SJSA1 (cell line): ENCODE measurements around the gene NCKAP5L. TPM values are rescaled to one million over a fixed set of nuclear protein-coding genes. Genes with fewer than 3 reads are reported as not detected.

ENCODE experiments used
- DNase-seq, 2 experiments: peaks; one replicate each; pipeline ENCODE4 v3.0.0-alpha.2; 2015 to 2020; ENCODE audit warnings: low spot score in 2 of 2, low read depth in 1 of 2
- H3K27ac ChIP-seq: fragments of 250-450 bp; sonication (Bioruptor Pico); 2 replicates; pipeline ENCODE4 v1.5.1; 2020; ENCODE audit warnings: mild to moderate bottlenecking, moderate library complexity
- H3K27me3 ChIP-seq: fragments of 250-450 bp; sonication (Bioruptor Pico); replicated peaks from 2 replicates; pipeline ENCODE4 v1.5.1; 2020; ENCODE audit warnings: mild to moderate bottlenecking, moderate library complexity
- H3K36me3 ChIP-seq: fragments of 250-450 bp; sonication (Bioruptor Pico); 2 replicates; pipeline ENCODE4 v1.5.1; 2020; ENCODE audit warnings: mild to moderate bottlenecking
- H3K4me1 ChIP-seq: fragments of 250-450 bp; sonication (Bioruptor Pico); replicated peaks from 2 replicates; pipeline ENCODE4 v1.6.1; 2021; ENCODE audit warnings: mild to moderate bottlenecking
- H3K4me3 ChIP-seq: fragments of 250-450 bp; sonication (Bioruptor Pico); 2 replicates; pipeline ENCODE4 v1.5.1; 2020; ENCODE audit warnings: mild to moderate bottlenecking
- H3K9me3 ChIP-seq: fragments of 250-450 bp; sonication (Bioruptor Pico); replicated peaks from 2 replicates; pipeline ENCODE4 v1.5.1; 2020; ENCODE audit warnings: mild to moderate bottlenecking
- total RNA-seq: library from RNA; depleted of rRNA; stranded (reverse); fragments of >200 nt; shearing (Covaris generic); gene quantifications from 2 replicates; pipeline ENCODE4 v1.2.3, GENCODE V29; 2014

The NCKAP5L gene
- total RNA-seq, 1 experiment from 2014 or later, result 43.5 TPM

- H3K4me3 ChIP-seq, result no peak overlapping the region
- H3K27ac ChIP-seq, result peak overlapping the region; percentile 80
- H3K9me3 ChIP-seq, result no peaks in the 10 kb centered on the region
- H3K27me3 ChIP-seq, result no peaks in the 10 kb centered on the region
- peaks cover 43% of the 10 kb centered on the region for H3K4me1 ChIP-seq
- DNase-seq, result peak; percentile 91 to 95
- H3K36me3 ChIP-seq, result peaks cover 95% of the 10 kb centered on the region
Observed at GRCh38 chr12:49796606-49797448, 31.4 kb downstream of the NCKAP5L start.

- H3K4me1 ChIP-seq, result peaks cover 43% of the 10 kb centered on the region
- H3K27ac ChIP-seq, result peak overlapping the region; percentile 80
- peaks cover 95% of the 10 kb centered on the region for H3K36me3 ChIP-seq
- H3K27me3 ChIP-seq, result no peaks in the 10 kb centered on the region
- H3K4me3 ChIP-seq, result no peak overlapping the region
- H3K9me3 ChIP-seq, result no peaks in the 10 kb centered on the region
- no peak for DNase-seq
Observed at GRCh38 chr12:49796155-49796554, 32.1 kb downstream of the NCKAP5L start.

GRCh38 chr12:49795654-49796105 is 32.5 kb downstream of the NCKAP5L start:
- Histone ChIP-seq H3K4me3 (no peak overlapping the region), H3K36me3 (peaks cover 95% of the 10 kb centered on the region), H3K4me1 (peaks cover 43% of the 10 kb centered on the region), H3K27me3 (no peaks in the 10 kb centered on the region), H3K27ac (no peak overlapping the region), H3K9me3 (no peaks in the 10 kb centered on the region)
- no peak for DNase-seq

GRCh38 chr12:49794811-49795653 is 33.2 kb downstream of the NCKAP5L start:
- no peak overlapping the region for H3K4me3 ChIP-seq
- no peak overlapping the region for H3K27ac ChIP-seq
- peaks cover 43% of the 10 kb centered on the region for H3K4me1 ChIP-seq
- no peaks in the 10 kb centered on the region for H3K9me3 ChIP-seq
- no peaks in the 10 kb centered on the region for H3K27me3 ChIP-seq
- peaks cover 93% of the 10 kb centered on the region for H3K36me3 ChIP-seq
- no peak for DNase-seq

- H3K36me3 ChIP-seq, result peaks cover 90% of the 10 kb centered on the region
- peaks cover 35% of the 10 kb centered on the region for H3K4me1 ChIP-seq
- DNase-seq, result no peak
- no peak overlapping the region for H3K27ac ChIP-seq
- no peak overlapping the region for H3K4me3 ChIP-seq
- H3K27me3 ChIP-seq, result no peaks in the 10 kb centered on the region
- no peaks in the 10 kb centered on the region for H3K9me3 ChIP-seq
Observed at GRCh38 chr12:49794021-49794420, 34.2 kb downstream of the NCKAP5L start.

- H3K4me3 ChIP-seq, result no peak overlapping the region
- no peaks in the 10 kb centered on the region for H3K27me3 ChIP-seq
- no peak overlapping the region for H3K27ac ChIP-seq
- H3K9me3 ChIP-seq, result no peaks in the 10 kb centered on the region
- H3K36me3 ChIP-seq, result peaks cover 86% of the 10 kb centered on the region
- H3K4me1 ChIP-seq, result peaks cover 31% of the 10 kb centered on the region
- DNase-seq, result no peak
Observed at GRCh38 chr12:49793620-49794019, 34.6 kb downstream of the NCKAP5L start.

- no peaks in the 10 kb centered on the region for H3K27me3 ChIP-seq
- H3K4me3 ChIP-seq, result no peak overlapping the region
- no peak overlapping the region for H3K27ac ChIP-seq
- peaks cover 81% of the 10 kb centered on the region for H3K36me3 ChIP-seq
- peaks cover 26% of the 10 kb centered on the region for H3K4me1 ChIP-seq
- H3K9me3 ChIP-seq, result no peaks in the 10 kb centered on the region
- no peak for DNase-seq
Observed at GRCh38 chr12:49792976-49793580, 35.1 kb downstream of the NCKAP5L start.

- Histone ChIP-seq H3K27ac (no peak overlapping the region), H3K36me3 (peaks cover 79% of the 10 kb centered on the region), H3K4me3 (no peak overlapping the region), H3K4me1 (peaks cover 19% of the 10 kb centered on the region), H3K27me3 (no peaks in the 10 kb centered on the region), H3K9me3 (no peaks in the 10 kb centered on the region)
- DNase-seq, result no peak
Observed at GRCh38 chr12:49792181-49792970, 35.8 kb downstream of the NCKAP5L start.

GRCh38 chr12:49791700-49792099 is 36.5 kb downstream of the NCKAP5L start:
- Histone ChIP-seq H3K4me1 (peaks cover 12% of the 10 kb centered on the region), H3K27me3 (no peaks in the 10 kb centered on the region), H3K4me3 (no peak overlapping the region), H3K9me3 (no peaks in the 10 kb centered on the region), H3K27ac (no peak overlapping the region), H3K36me3 (peaks cover 77% of the 10 kb centered on the region)
- no peak for DNase-seq

- DNase-seq, result no peak
- Histone ChIP-seq H3K27ac (no peak overlapping the region), H3K36me3 (peaks cover 69% of the 10 kb centered on the region), H3K4me1 (peaks cover 7% of the 10 kb centered on the region), H3K27me3 (no peaks in the 10 kb centered on the region), H3K9me3 (no peaks in the 10 kb centered on the region), H3K4me3 (no peak overlapping the region)
Observed at GRCh38 chr12:49790741-49791555, 37.3 kb downstream of the NCKAP5L start.

GRCh38 chr12:49789992-49790391 is 38.2 kb downstream of the NCKAP5L start:
- Histone ChIP-seq H3K9me3 (no peaks in the 10 kb centered on the region), H3K27ac (no peak overlapping the region), H3K4me1 (peaks cover 10% of the 10 kb centered on the region), H3K4me3 (no peak overlapping the region), H3K27me3 (no peaks in the 10 kb centered on the region), H3K36me3 (peaks cover 59% of the 10 kb centered on the region)
- DNase-seq, result no peak

- H3K9me3 ChIP-seq, result no peaks in the 10 kb centered on the region
- DNase-seq, result no peak
- H3K4me3 ChIP-seq, result no peak overlapping the region
- no peak overlapping the region for H3K27ac ChIP-seq
- peaks cover 36% of the 10 kb centered on the region for H3K36me3 ChIP-seq
- H3K27me3 ChIP-seq, result no peaks in the 10 kb centered on the region
- peaks cover 30% of the 10 kb centered on the region for H3K4me1 ChIP-seq
Observed at GRCh38 chr12:49787672-49788071, 40.5 kb downstream of the NCKAP5L start.
